ENCODE measurements around the gene ZNF124. TPM values are rescaled to one million over a fixed set of nuclear protein-coding genes. Genes with fewer than 3 reads are reported as not detected.
"Not testable (repeated sequence)": the region's sequence is repeated elsewhere in the genome, so short reads cannot be mapped to it uniquely, and the experiment has no call there.

The ZNF124 gene
- total RNA-seq, 4 donors from 2014 or later: 47.6 to 75.0 (median 62.4) TPM

GRCh38 chr1:247173431-247173830 lies 1.6 kb upstream of the ZNF124 start:
- 58 to 67% methylated on average over 2 of the region's 2 CpGs for WGBS, 2 donors
- TF ChIP-seq POLR2A (IDR thresholded peaks at IDR 0.05): no peak
- TF ChIP-seq, protein P1, sequence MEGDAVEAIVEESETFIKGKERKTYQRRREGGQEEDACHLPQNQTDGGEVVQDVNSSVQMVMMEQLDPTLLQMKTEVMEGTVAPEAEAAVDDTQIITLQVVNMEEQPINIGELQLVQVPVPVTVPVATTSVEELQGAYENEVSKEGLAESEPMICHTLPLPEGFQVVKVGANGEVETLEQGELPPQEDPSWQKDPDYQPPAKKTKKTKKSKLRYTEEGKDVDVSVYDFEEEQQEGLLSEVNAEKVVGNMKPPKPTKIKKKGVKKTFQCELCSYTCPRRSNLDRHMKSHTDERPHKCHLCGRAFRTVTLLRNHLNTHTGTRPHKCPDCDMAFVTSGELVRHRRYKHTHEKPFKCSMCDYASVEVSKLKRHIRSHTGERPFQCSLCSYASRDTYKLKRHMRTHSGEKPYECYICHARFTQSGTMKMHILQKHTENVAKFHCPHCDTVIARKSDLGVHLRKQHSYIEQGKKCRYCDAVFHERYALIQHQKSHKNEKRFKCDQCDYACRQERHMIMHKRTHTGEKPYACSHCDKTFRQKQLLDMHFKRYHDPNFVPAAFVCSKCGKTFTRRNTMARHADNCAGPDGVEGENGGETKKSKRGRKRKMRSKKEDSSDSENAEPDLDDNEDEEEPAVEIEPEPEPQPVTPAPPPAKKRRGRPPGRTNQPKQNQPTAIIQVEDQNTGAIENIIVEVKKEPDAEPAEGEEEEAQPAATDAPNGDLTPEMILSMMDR (IDR thresholded peaks at IDR 0.05): no peak
- Histone ChIP-seq H3K27ac (no peak overlapping the region), H3K4me3 (replicated peaks in 1 of 3) (no peak overlapping the region), H3K4me1 (no peaks in the 10 kb centered on the region), H3K9me3 (no peaks in the 10 kb centered on the region), H3K36me3 (no peaks in the 10 kb centered on the region), H3K27me3 (no peaks in the 10 kb centered on the region)
- DNase-seq: no peak
- intact Hi-C loops (cut with DNase I): loop anchor here (10.0 kb wide), 1 partner anchor 89 kb away; no protein-coding TSS in a partner anchor

DNA sequence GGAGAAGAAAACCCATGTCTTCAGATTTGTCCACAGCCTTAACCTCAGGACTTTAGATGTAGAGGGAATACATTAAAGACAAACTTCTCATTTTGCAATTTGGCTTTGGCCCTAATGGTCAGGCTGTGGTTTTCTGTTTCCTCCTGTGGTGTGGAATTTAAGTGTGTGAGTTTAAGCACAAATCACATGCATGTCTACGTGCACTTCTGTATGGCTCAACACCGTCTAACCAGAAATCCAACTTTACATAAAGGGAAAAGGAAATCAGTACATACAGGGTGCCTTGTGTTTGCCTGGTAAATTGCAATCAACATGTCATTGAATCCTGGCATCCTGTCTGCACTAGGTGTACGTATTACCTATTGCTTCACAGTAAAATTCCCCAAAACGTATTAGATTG lies 1.2 kb upstream of the ZNF124 start:
- no peak for DNase-seq
- Histone ChIP-seq H3K9me3 (no peaks in the 10 kb centered on the region), H3K27ac (no peak overlapping the region), H3K4me1 (no peaks in the 10 kb centered on the region), H3K4me3 (replicated peaks in 1 of 3) (no peak overlapping the region), H3K36me3 (no peaks in the 10 kb centered on the region), H3K27me3 (no peaks in the 10 kb centered on the region)
- WGBS, 2 donors: 85 to 88% methylated on average over 4 of the region's 4 CpGs
- intact Hi-C loops (cut with DNase I): loop anchor here (10.0 kb wide), 1 partner anchor 88 kb away; no protein-coding TSS in a partner anchor
- no peak for TF ChIP-seq POLR2A (IDR thresholded peaks at IDR 0.05)
- TF ChIP-seq, protein P1 (IDR thresholded peaks at IDR 0.05): no peak

DNA sequence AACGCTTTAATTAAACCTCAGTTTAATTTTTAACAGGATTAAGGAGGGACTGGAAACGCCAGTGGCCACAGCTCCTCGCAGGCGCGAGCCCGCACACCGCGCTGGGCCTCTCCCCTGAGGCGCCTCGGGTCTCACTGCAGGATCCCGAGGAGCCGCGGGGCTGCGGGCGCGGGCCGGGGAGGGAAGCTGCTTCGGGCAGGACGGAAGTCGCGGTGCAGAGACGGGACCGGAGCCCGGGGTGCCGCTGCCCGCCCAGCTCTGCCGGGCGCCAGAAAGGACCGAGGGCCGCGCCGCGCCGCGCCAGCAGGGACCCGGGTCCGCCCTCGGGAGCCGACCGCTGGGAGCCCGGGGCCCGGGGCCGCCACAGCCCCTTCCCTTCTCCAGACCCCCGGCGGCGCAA lies 377 bp downstream of the ZNF124 start:
- DNase-seq; H3K27ac ChIP-seq; H3K9me3 ChIP-seq; H3K36me3 ChIP-seq; H3K27me3 ChIP-seq; H3K4me3 ChIP-seq (replicated peaks in 1 of 3); H3K4me1 ChIP-seq: not testable (repeated sequence)
- WGBS, 2 donors: no CpG with 5 or more reads among the region's 46 CpGs
- intact Hi-C loops (cut with DNase I): loop anchor here (10.0 kb wide), 1 partner anchor 87 kb away; no protein-coding TSS in a partner anchor

DNA sequence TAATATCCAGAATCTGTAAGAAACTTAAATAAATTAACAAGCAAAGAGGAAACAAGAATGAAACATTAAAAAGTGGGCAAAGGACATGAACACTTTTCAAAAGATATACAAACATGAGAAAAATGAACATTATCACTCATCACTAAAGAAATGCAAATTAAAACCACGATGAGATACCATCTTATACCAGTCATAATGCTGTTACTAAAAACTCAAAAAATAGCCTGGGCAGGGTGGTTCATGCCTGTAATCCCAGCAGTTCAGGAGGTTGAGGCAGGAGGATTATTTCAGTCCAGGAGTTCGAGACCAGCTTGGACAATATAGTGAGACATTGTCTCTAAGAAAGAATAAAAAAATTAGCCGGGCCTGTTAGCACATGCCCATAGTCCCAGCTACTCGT lies 6.1 kb downstream of the ZNF124 start:
- Histone ChIP-seq H3K36me3 (no peaks in the 10 kb centered on the region), H3K9me3 (no peaks in the 10 kb centered on the region), H3K4me1 (no peaks in the 10 kb centered on the region), H3K27me3 (no peaks in the 10 kb centered on the region), H3K27ac (no peak overlapping the region), H3K4me3 (replicated peaks in 1 of 3) (no peak overlapping the region)
- WGBS, 2 donors: 93 to 99% methylated on average over 4 of the region's 4 CpGs
- DNase-seq: no peak
- no peak for TF ChIP-seq POLR2A (IDR thresholded peaks at IDR 0.05)
- TF ChIP-seq, protein P1 (IDR thresholded peaks at IDR 0.05): no peak
- intact Hi-C loops (cut with DNase I): no loop called here

DNA sequence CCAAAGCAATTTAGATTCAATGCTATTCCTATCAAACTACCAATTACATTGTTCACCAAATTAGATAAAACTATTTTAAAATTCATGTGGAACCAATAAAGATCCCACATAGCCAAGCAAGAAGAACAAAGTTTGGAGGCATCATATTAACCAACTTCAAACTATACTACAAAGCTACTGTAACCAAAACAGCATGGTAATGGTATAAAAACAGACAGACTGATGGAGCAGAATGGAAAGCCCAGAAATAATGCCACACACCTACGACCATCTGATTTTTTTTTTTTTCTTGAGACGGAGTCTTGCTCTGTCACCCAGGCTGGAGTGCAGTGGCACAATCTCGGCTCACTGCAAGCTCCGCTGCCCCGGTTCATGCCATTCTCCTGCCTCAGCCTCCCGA lies 7.1 kb downstream of the ZNF124 start:
- no peak for DNase-seq
- Histone ChIP-seq H3K27ac (no peak overlapping the region), H3K4me3 (replicated peaks in 1 of 3) (no peak overlapping the region), H3K36me3 (no peaks in the 10 kb centered on the region), H3K4me1 (no peaks in the 10 kb centered on the region), H3K9me3 (no peaks in the 10 kb centered on the region), H3K27me3 (no peaks in the 10 kb centered on the region)
- WGBS, 2 donors: 97 to 98% methylated on average over 6 of the region's 6 CpGs
- intact Hi-C loops (cut with DNase I): no loop called here
- no peak for TF ChIP-seq POLR2A (IDR thresholded peaks at IDR 0.05)
- TF ChIP-seq, protein P1 (IDR thresholded peaks at IDR 0.05): no peak

GRCh38 chr1:247156787-247157232 lies 15.0 kb downstream of the ZNF124 start:
- intact Hi-C loops (cut with DNase I): no loop called here
- Histone ChIP-seq H3K4me1 (no peaks in the 10 kb centered on the region), H3K27me3 (no peaks in the 10 kb centered on the region), H3K9me3 (no peaks in the 10 kb centered on the region), H3K4me3 (replicated peaks in 1 of 3) (no peak overlapping the region), H3K36me3 (peaks cover 19 to 25% of the 10 kb centered on the region in 2 donors), H3K27ac (no peak overlapping the region)
- no peak for TF ChIP-seq POLR2A (IDR thresholded peaks at IDR 0.05)
- TF ChIP-seq, protein P1 (IDR thresholded peaks at IDR 0.05): no peak
- whole genome bisulfite sequencing, 2 donors: 96 to 97% methylated on average over 6 of the region's 6 CpGs
- no peak for DNase-seq
